Measurements from ENCODE around the gene DLEC1. TPM values are rescaled to one million over a fixed set of nuclear protein-coding genes. Genes with fewer than 3 reads are reported as not detected.

The DLEC1 gene
- total and polyA plus RNA-seq, 2 of the 4 experiments (the other 2 are of a cell fraction), result 0.03 TPM; not detected in 1

- ChIA-PET CTCF (no interaction called here), POLR2A (ENCODE audit: unreplicated experiment) (no interaction called here)
- Histone ChIP-seq H3K4me1 (ENCODE audit: control insufficient read depth, insufficient read depth, low read length) (peaks cover 13% of the 10 kb centered on the region), H3K9ac (ENCODE audit: low read depth, low read length) (no peak overlapping the region), H2BK120ac (ENCODE audit: low read depth, low read length) (peak overlapping the region; percentile 86), H2AFZ (replicated peaks; ENCODE audit: low read length, poor library complexity) (no peak overlapping the region), H3K4me3 (ENCODE audit: insufficient read depth, low read depth, low read length) (no peak overlapping the region; the same call in 1 of the 2 replicates), H3K27ac (ENCODE audit: insufficient read depth, low read length) (no peak overlapping the region; the same call in 1 of the 2 replicates), H3K23ac (ENCODE audit: low read depth, low read length) (peak overlapping the region; percentile 90; the same call in 1 of the 2 replicates), H3K9me3 (ENCODE audit: control insufficient read depth, insufficient read depth, low read length) (no peaks in the 10 kb centered on the region), H3K4ac (ENCODE audit: low read depth, low read length) (peak overlapping the region; percentile 72; the same call in 1 of the 2 replicates), H2BK15ac (ENCODE audit: low read depth, low read length) (no peak overlapping the region), H4K20me1 (ENCODE audit: insufficient read depth, low read length) (peaks cover 25% of the 10 kb centered on the region; the same call in 1 of the 2 replicates), H4K8ac (ENCODE audit: low read depth in 2 of 2, low read length in 2 of 2) (peak overlapping the region in 1 of 2 experiments; percentile 26; a peak in 2 of 4 replicates), H3K79me1 (ENCODE audit: low read depth in 1 of 2, low read length in 2 of 2) (peaks cover 0 to 36% of the 10 kb centered on the region in 2 experiments; a peak in 2 of 4 replicates), H3K9me1 (ENCODE audit: insufficient read depth, low read length) (peaks cover 12% of the 10 kb centered on the region), H4K5ac (ENCODE audit: low read depth, low read length) (no peak overlapping the region; the same call in 1 of the 2 replicates), H4K91ac (ENCODE audit: insufficient read depth, low read depth, low read length) (no peak overlapping the region; the same call in none of the 2 replicates), H3K36me3 (ENCODE audit: control insufficient read depth, insufficient read depth, low read length) (no peaks in the 10 kb centered on the region), H3K18ac (ENCODE audit: low read depth, low read length) (peak overlapping the region; percentile 82; the same call in 1 of the 2 replicates), H2BK20ac (ENCODE audit: low read depth, low read length) (no peak overlapping the region), H2AK9ac (replicated peaks; ENCODE audit: low read depth, low read length, poor library complexity) (no peak overlapping the region), H3K56ac (ENCODE audit: extremely low read depth, insufficient read depth, low read length) (peak overlapping the region; percentile 70; the same call in 1 of the 2 replicates), H3K14ac (replicated peaks; ENCODE audit: low read depth, low read length) (peak overlapping the region; percentile 88; the same call in 1 of the 2 replicates), H2AK5ac (ENCODE audit: low read depth, low read length) (peak overlapping the region; percentile 48; the same call in 1 of the 2 replicates), H3K4me2 (ENCODE audit: low read depth, low read length) (peak overlapping the region; percentile 94; the same call in 1 of the 2 replicates), H3K27me3 (ENCODE audit: control insufficient read depth, insufficient read depth, low read length) (no peaks in the 10 kb centered on the region), H2BK5ac (ENCODE audit: low read depth, low read length, poor library complexity, severe bottlenecking) (peak overlapping the region; percentile 96)
- TF ChIP-seq FOS (IDR thresholded peaks at IDR 0.05; ENCODE audit: low read depth, low read length), result no peak
- no peak for TF ChIP-seq RFX5 (IDR thresholded peaks at IDR 0.05; ENCODE audit: low read depth, low read length)
- no peak for TF ChIP-seq MXI1 (IDR thresholded peaks at IDR 0.05; ENCODE audit: borderline replicate concordance, low read depth, low read length)
- no peak for TF ChIP-seq CHD1 (IDR thresholded peaks at IDR 0.05; ENCODE audit: low read depth, low read length)
- no peak for TF ChIP-seq RAD21 (IDR thresholded peaks at IDR 0.05; ENCODE audit: low read length)
- no peak for TF ChIP-seq USF2 (IDR thresholded peaks at IDR 0.05; ENCODE audit: low read depth, low read length)
- no peak for TF ChIP-seq MAZ (IDR thresholded peaks at IDR 0.05; ENCODE audit: borderline replicate concordance, low read depth, low read length)
- no peak for TF ChIP-seq CTCF (conservative IDR thresholded peaks at IDR 0.05; ENCODE audit: low read depth, low read length)
- no peak for TF ChIP-seq MAFK (IDR thresholded peaks at IDR 0.05; ENCODE audit: low read depth, low read length)
- TF ChIP-seq RCOR1 (IDR thresholded peaks at IDR 0.05; ENCODE audit: insufficient replicate concordance, low read length), result no peak
- TF ChIP-seq CEBPB (IDR thresholded peaks at IDR 0.05; ENCODE audit: low read depth, low read length), result no peak
- TF ChIP-seq SMC3 (IDR thresholded peaks at IDR 0.05; ENCODE audit: low read depth, low read length), result no peak
- no peak for TF ChIP-seq BHLHE40 (IDR thresholded peaks at IDR 0.05; ENCODE audit: low read depth, low read length)
- no peak for TF ChIP-seq POLR2A (IDR thresholded peaks at IDR 0.05; ENCODE audit: low read depth, low read length)
- BruUV-seq (replicated peaks), result no TSS peak
- WGBS, 2 experiments (ENCODE audit: extremely low coverage in 2 of 2, insufficient read length in 1 of 2), result no CpG with 5 or more reads among the region's 1 CpG
- ATAC-seq (ENCODE audit: low read depth), result no peak
- intact Hi-C loops (cut with micrococcal nuclease), result no loop called here
- peak; percentile 39 for DNase-seq
- in situ Hi-C loops (cut with MboI; ENCODE audit: low sequenced_read_pairs), result no loop called here
- dilution Hi-C loops (cut with HindIII; ENCODE audit: low sequenced_read_pairs, unreplicated experiment), result no loop called here
These were observed 130.0 kb downstream of the DLEC1 start for GRCh38 chr3:38169027-38169317.
